Neural cell (in vitro differentiated cells): ENCODE data around the gene CDK4.

Experiments
- CTCF ChIP-seq: fragments of 450-650 bp; IDR thresholded peaks from 2 replicates; pipeline ENCODE4 v1.5.1; 2014; ENCODE audit warnings: antibody characterized with exemption, mild to moderate bottlenecking, moderate library complexity; ENCODE audit not compliant: poor library complexity, severe bottlenecking
- EP300 ChIP-seq: fragments of 450-650 bp; conservative IDR thresholded peaks from 2 replicates; pipeline ENCODE4 v1.6.1; 2014; ENCODE audit warnings: antibody characterized with exemption, mild to moderate bottlenecking, moderate library complexity; ENCODE audit not compliant: poor library complexity, severe bottlenecking
- EZH2 ChIP-seq: fragments of 200-600, 300-800 bp; shearing (Covaris generic), sonication (generic); IDR thresholded peaks from 2 replicates; pipeline ENCODE4 v1.6.1; 2014; ENCODE audit warnings: antibody characterized with exemption, low read length, borderline replicate concordance, mild to moderate bottlenecking; ENCODE audit not compliant: insufficient read depth, poor library complexity, severe bottlenecking
- MXI1 ChIP-seq: fragments of 450-650 bp; conservative IDR thresholded peaks from 2 replicates; pipeline ENCODE4 v1.6.1; 2014; ENCODE audit warnings: antibody characterized with exemption, mild to moderate bottlenecking; ENCODE audit not compliant: poor library complexity, severe bottlenecking
- POLR2AphosphoS5 ChIP-seq: IDR thresholded peaks from 2 replicates; pipeline ENCODE4 v1.6.1; 2012
- RAD21 ChIP-seq: fragments of 450-650 bp; conservative IDR thresholded peaks from 2 replicates; pipeline ENCODE4 v1.6.1; 2014; ENCODE audit warnings: antibody characterized with exemption, mild to moderate bottlenecking, moderate library complexity
- REST ChIP-seq: IDR thresholded peaks from 2 replicates; pipeline ENCODE4 v1.6.1; 2012; ENCODE audit warnings: borderline replicate concordance
- SMC3 ChIP-seq: fragments of 450-650 bp; conservative IDR thresholded peaks from 2 replicates; pipeline ENCODE4 v1.6.1; 2014; ENCODE audit warnings: antibody characterized with exemption, mild to moderate bottlenecking, moderate library complexity; ENCODE audit not compliant: poor library complexity
- TAF1 ChIP-seq: IDR thresholded peaks from 2 replicates; pipeline ENCODE4 v1.6.1; 2012; ENCODE audit warnings: low read depth

GRCh38 chr12:57762463-57762862 lies 10.4 kb upstream of the CDK4 start:
- TF ChIP-seq TAF1 (no peak), POLR2AphosphoS5 (no peak), CTCF (no peak), RAD21 (no peak), REST (no peak), EZH2 (no peak), EP300 (no peak), SMC3 (no peak), MXI1 (no peak)
